Measurements from ENCODE around the gene LMX1B. TPM values are rescaled to one million over a fixed set of nuclear protein-coding genes. Genes with fewer than 3 reads are reported as not detected.

LMX1B gene
- total RNA-seq, 1 experiment from 2014 or later, result 11.3 TPM

DNA sequence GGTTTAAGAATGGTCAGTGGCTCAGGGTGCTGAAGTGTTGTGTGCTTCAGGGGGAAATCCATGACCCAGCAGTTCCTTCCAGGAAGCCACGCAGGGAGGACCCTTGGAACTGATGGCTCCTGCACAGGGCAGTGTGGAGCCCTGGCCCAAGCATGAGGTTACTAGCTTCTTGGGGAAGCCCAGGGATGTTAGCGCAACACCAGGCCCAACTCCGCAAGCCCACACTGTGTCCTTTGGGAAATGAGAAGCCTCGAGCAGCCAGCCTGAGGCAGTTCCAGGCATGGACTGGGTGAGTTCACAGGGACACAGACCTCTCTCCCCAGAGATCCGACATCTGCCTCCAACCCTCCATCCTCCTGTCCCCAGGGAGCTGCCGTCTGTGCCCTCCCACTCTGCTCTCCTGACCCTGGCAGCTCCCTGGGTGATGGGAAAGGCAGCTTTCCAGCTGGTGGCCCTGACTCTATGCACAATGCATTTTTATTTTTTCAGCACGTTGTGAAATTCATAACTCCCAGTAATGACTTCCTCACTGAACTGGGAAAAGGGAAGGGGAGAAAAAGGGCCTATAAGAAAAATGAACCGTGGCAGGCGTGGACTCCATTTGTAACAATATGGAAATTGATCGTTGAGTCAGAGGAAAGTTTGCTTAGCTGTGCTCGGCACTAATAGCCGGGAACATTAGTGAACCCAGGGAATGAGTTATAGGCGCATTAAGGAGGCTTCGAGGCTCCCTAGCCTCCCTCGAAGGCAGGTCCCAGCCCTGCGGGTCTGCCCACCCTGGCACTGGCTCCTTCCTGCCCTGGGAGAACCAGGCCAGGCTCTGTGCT lies 34.1 kb downstream of the LMX1B start:
- Histone ChIP-seq H3K27me3 (ENCODE audit: insufficient read depth, low read length) (no peaks in the 10 kb centered on the region), H3K4me2 (ENCODE audit: low read length) (no peak overlapping the region), H4K20me1 (ENCODE audit: insufficient read depth) (no peaks in the 10 kb centered on the region), H3K9ac (ENCODE audit: low read length) (no peak overlapping the region), H3K9me3 (ENCODE audit: control insufficient read depth in 1 of 2, insufficient read depth in 1 of 2, low read depth in 1 of 2, low read length in 2 of 2) (no peaks in the 10 kb centered on the region), H3K9me2 (ENCODE audit: insufficient read depth) (no peaks in the 10 kb centered on the region), H3K4me3 (replicated peaks in 1 of 2; ENCODE audit: low read depth in 1 of 2, low read length in 2 of 2) (no peak overlapping the region), H3K36me3 (ENCODE audit: control insufficient read depth in 1 of 2, insufficient read depth in 2 of 2, low read length in 2 of 2) (no peaks in the 10 kb centered on the region), H3K79me2 (ENCODE audit: insufficient read depth, low read length) (no peaks in the 10 kb centered on the region), H2AFZ (ENCODE audit: low read depth, low read length, poor library complexity, severe bottlenecking) (no peak overlapping the region), H3K27ac (ENCODE audit: low read depth, low read length) (no peak overlapping the region), H3K4me1 (ENCODE audit: control insufficient read depth in 1 of 2, insufficient read depth in 2 of 2, low read length in 2 of 2) (no peaks in the 10 kb centered on the region)
- no peak for TF ChIP-seq ZFX (IDR thresholded peaks at IDR 0.05)
- TF ChIP-seq TCF7L2 (IDR thresholded peaks at IDR 0.05; ENCODE audit: borderline replicate concordance, extremely low read depth, insufficient read depth, insufficient read length), result no peak
- TF ChIP-seq CBX3 (IDR thresholded peaks at IDR 0.05; ENCODE audit: low read depth), result no peak
- no peak for TF ChIP-seq EGR1 (IDR thresholded peaks at IDR 0.05; ENCODE audit: low read depth)
- no peak for TF ChIP-seq YY1 (IDR thresholded peaks at IDR 0.05; ENCODE audit: extremely low read depth, insufficient replicate concordance, low read depth, low read length)
- no peak for TF ChIP-seq POLR2AphosphoS5 (IDR thresholded peaks at IDR 0.05; ENCODE audit: low read depth, low read length)
- TF ChIP-seq, protein P1, sequence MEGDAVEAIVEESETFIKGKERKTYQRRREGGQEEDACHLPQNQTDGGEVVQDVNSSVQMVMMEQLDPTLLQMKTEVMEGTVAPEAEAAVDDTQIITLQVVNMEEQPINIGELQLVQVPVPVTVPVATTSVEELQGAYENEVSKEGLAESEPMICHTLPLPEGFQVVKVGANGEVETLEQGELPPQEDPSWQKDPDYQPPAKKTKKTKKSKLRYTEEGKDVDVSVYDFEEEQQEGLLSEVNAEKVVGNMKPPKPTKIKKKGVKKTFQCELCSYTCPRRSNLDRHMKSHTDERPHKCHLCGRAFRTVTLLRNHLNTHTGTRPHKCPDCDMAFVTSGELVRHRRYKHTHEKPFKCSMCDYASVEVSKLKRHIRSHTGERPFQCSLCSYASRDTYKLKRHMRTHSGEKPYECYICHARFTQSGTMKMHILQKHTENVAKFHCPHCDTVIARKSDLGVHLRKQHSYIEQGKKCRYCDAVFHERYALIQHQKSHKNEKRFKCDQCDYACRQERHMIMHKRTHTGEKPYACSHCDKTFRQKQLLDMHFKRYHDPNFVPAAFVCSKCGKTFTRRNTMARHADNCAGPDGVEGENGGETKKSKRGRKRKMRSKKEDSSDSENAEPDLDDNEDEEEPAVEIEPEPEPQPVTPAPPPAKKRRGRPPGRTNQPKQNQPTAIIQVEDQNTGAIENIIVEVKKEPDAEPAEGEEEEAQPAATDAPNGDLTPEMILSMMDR (IDR thresholded peaks at IDR 0.05 in 2 of 3, conservative IDR thresholded peaks at IDR 0.05 in 1 of 3; ENCODE audit: borderline replicate concordance in 1 of 3, insufficient read depth in 1 of 3, low read depth in 2 of 3, low read length in 2 of 3), result no peak
- TF ChIP-seq RAD21 (IDR thresholded peaks at IDR 0.05; ENCODE audit: low read depth), result no peak
- TF ChIP-seq ELF1 (IDR thresholded peaks at IDR 0.05; ENCODE audit: borderline replicate concordance, low read depth), result no peak
- TF ChIP-seq EZH2 (IDR thresholded peaks at IDR 0.05), result no peak
- no peak for TF ChIP-seq CEBPB (IDR thresholded peaks at IDR 0.05; ENCODE audit: low read depth)
- TF ChIP-seq, protein P2, sequence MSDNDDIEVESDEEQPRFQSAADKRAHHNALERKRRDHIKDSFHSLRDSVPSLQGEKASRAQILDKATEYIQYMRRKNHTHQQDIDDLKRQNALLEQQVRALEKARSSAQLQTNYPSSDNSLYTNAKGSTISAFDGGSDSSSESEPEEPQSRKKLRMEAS (IDR thresholded peaks at IDR 0.05), result no peak
- TF ChIP-seq REST (IDR thresholded peaks at IDR 0.05; ENCODE audit: low read depth), result no peak
- TF ChIP-seq FOSL1 (IDR thresholded peaks at IDR 0.05; ENCODE audit: low read depth), result no peak
- no peak for TF ChIP-seq SRF (IDR thresholded peaks at IDR 0.05; ENCODE audit: low read depth)
- no TSS peak for BruUV-seq (replicated peaks)
- POLR2A ChIA-PET, result no interaction called here
- CTCF ChIA-PET, result no interaction called here
- intact Hi-C loops (cut with micrococcal nuclease), result no loop called here
- DNase-seq (ENCODE audit: low read depth, low spot score) (no peak), ATAC-seq (no peak)
- RAD21 ChIA-PET (ENCODE audit: low non-redundant PET in 1 of 2, low total read pairs in 2 of 2, uncharacterized antibody in 2 of 2, unreplicated experiment in 2 of 2), result no interaction called here

Data from HCT116 (cell line).